ENCODE results near the gene COPE. TPM values are rescaled to one million over a fixed set of nuclear protein-coding genes. Genes with fewer than 3 reads are reported as not detected.

Gene COPE
- total RNA-seq, 4 donors from 2014 or later = 144 to 268 (median 179) TPM

- Histone ChIP-seq H3K27ac (no peak overlapping the region), H3K36me3 (no peaks in the 10 kb centered on the region), H3K27me3 (peaks cover 12% of the 10 kb centered on the region), H3K9me3 (no peaks in the 10 kb centered on the region), H3K4me3 (no peak overlapping the region), H3K4me1 (peaks cover 0 to 5% (median 2%) of the 10 kb centered on the region in 4 donors)
- no peak for DNase-seq
- TF ChIP-seq EP300 (IDR thresholded peaks at IDR 0.05; ENCODE audit: low read depth) (no peak), POLR2AphosphoS5 (IDR thresholded peaks at IDR 0.05) (no peak), POLR2A (IDR thresholded peaks at IDR 0.05) (no peak), CTCF (IDR thresholded peaks at IDR 0.05) (no peak)
- in situ Hi-C loops (cut with MboI; ENCODE audit: low pct_ligation_motif_present in 1 of 4, low pct_unique_long_range_greater_than_20kb in 1 of 4, low sequenced_read_pairs in 3 of 4) (no loop called here), intact Hi-C loops (cut with DNase I; ENCODE audit: low total_unique reads) (loop anchor here (5.0 kb wide), 1 partner anchor 487 kb away; no protein-coding TSS in a partner anchor)
- WGBS, 2 donors (ENCODE audit: low coverage in 1 of 2) = 89 to 95% methylated on average over 6 to 9 of the region's 9 CpGs
Measured at GRCh38 chr19:18964121-18964520, 44.9 kb upstream of the COPE start.

GRCh38 chr19:18961767-18962620 lies 42.8 kb upstream of the COPE start:
- Histone ChIP-seq H3K4me3 (no peak overlapping the region), H3K9me3 (no peaks in the 10 kb centered on the region), H3K4me1 (peaks cover 0 to 3% (median 0%) of the 10 kb centered on the region in 4 donors), H3K36me3 (no peaks in the 10 kb centered on the region), H3K27me3 (peaks cover 12% of the 10 kb centered on the region), H3K27ac (no peak overlapping the region)
- DNase-seq = no peak
- TF ChIP-seq CTCF (IDR thresholded peaks at IDR 0.05) = no peak
- TF ChIP-seq POLR2AphosphoS5 (IDR thresholded peaks at IDR 0.05) = no peak
- no peak for TF ChIP-seq EP300 (IDR thresholded peaks at IDR 0.05; ENCODE audit: low read depth)
- no peak for TF ChIP-seq POLR2A (IDR thresholded peaks at IDR 0.05)
- WGBS, 2 donors (ENCODE audit: low coverage in 1 of 2) = 29 to 87% methylated on average over 3 to 26 of the region's 26 CpGs
- intact Hi-C loops (cut with DNase I; ENCODE audit: low total_unique reads) = loop anchor here (5.0 kb wide), 1 partner anchor 485 kb away; no protein-coding TSS in a partner anchor
- in situ Hi-C loops (cut with MboI; ENCODE audit: low pct_ligation_motif_present in 1 of 4, low pct_unique_long_range_greater_than_20kb in 1 of 4, low sequenced_read_pairs in 3 of 4) = no loop called here

- intact Hi-C loops (cut with DNase I; ENCODE audit: low total_unique reads) (loop anchor here (5.0 kb wide), 1 partner anchor 483 kb away; no protein-coding TSS in a partner anchor), in situ Hi-C loops (cut with MboI; ENCODE audit: low pct_ligation_motif_present in 1 of 4, low pct_unique_long_range_greater_than_20kb in 1 of 4, low sequenced_read_pairs in 3 of 4) (no loop called here)
- H3K36me3 ChIP-seq = no peaks in the 10 kb centered on the region
- WGBS, 2 donors (ENCODE audit: low coverage in 1 of 2) = 78 to 84% methylated on average over 3 to 4 of the region's 4 CpGs
- DNase-seq = no peak
- TF ChIP-seq EP300 (IDR thresholded peaks at IDR 0.05; ENCODE audit: low read depth) (no peak), CTCF (IDR thresholded peaks at IDR 0.05) (no peak), POLR2AphosphoS5 (IDR thresholded peaks at IDR 0.05) (no peak), POLR2A (IDR thresholded peaks at IDR 0.05) (no peak)
- H3K9me3 ChIP-seq = no peaks in the 10 kb centered on the region
- H3K27me3 ChIP-seq = peaks cover 12% of the 10 kb centered on the region
- no peak overlapping the region for H3K4me3 ChIP-seq
- H3K4me1 ChIP-seq = peaks cover 0 to 3% (median 0%) of the 10 kb centered on the region in 4 donors
- no peak overlapping the region for H3K27ac ChIP-seq
Measured at GRCh38 chr19:18960370-18960769, 41.2 kb upstream of the COPE start.

DNA sequence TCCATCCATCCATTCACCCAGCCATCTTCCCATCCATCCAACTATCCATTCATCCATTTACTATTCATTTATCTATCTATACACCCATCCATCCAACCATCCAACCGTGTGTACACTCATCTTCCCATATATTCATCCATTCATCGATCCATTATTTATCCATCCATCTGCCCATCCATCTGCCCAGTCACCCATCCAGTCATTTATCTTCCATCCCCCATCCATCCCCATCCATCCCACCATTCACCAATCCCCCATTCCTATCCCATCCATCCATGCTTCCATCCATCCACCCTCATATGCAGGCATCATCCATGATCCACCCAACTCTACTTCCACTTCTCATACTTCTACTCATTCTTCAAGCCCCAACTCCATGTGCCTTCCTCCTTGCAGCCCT lies 35.9 kb upstream of the COPE start:
- Histone ChIP-seq H3K27ac (no peak overlapping the region), H3K4me3 (no peak overlapping the region), H3K27me3 (no peaks in the 10 kb centered on the region), H3K9me3 (no peaks in the 10 kb centered on the region), H3K4me1 (no peaks in the 10 kb centered on the region), H3K36me3 (no peaks in the 10 kb centered on the region)
- WGBS, 2 donors (ENCODE audit: low coverage in 1 of 2) = 76 to 88% methylated on average over 2 of the region's 2 CpGs
- DNase-seq = no peak
- intact Hi-C loops (cut with DNase I; ENCODE audit: low total_unique reads) = loop anchor here (5.0 kb wide), 1 partner anchor 177 kb away; no protein-coding TSS in a partner anchor
- in situ Hi-C loops (cut with MboI; ENCODE audit: low pct_ligation_motif_present in 1 of 4, low pct_unique_long_range_greater_than_20kb in 1 of 4, low sequenced_read_pairs in 3 of 4) = no loop called here
- TF ChIP-seq POLR2AphosphoS5 (IDR thresholded peaks at IDR 0.05) (no peak), CTCF (IDR thresholded peaks at IDR 0.05) (no peak), EP300 (IDR thresholded peaks at IDR 0.05; ENCODE audit: low read depth) (no peak), POLR2A (IDR thresholded peaks at IDR 0.05) (no peak)

All from transverse colon (tissue), 4 donors.